PC-9 (cell line): ENCODE measurements around the gene TNFSF9.

Experiments
- EZH2 ChIP-seq: fragments of 200-600 bp; sonication (generic); IDR thresholded peaks from 2 replicates; pipeline ENCODE4 v1.8.0; 2017; ENCODE audit warnings: antibody characterized with exemption, low read depth
- TF ChIP-seq, protein P1 (sequence below): fragments of 200-600 bp; sonication (generic); conservative IDR thresholded peaks from 2 replicates; pipeline ENCODE4 v1.6.1; 2017; ENCODE audit warnings: mixed run types, antibody characterized with exemption, mild to moderate bottlenecking, moderate library complexity

GRCh38 chr19:6510618-6511017 lies 20.2 kb upstream of the TNFSF9 start:
- TF ChIP-seq, protein P1, sequence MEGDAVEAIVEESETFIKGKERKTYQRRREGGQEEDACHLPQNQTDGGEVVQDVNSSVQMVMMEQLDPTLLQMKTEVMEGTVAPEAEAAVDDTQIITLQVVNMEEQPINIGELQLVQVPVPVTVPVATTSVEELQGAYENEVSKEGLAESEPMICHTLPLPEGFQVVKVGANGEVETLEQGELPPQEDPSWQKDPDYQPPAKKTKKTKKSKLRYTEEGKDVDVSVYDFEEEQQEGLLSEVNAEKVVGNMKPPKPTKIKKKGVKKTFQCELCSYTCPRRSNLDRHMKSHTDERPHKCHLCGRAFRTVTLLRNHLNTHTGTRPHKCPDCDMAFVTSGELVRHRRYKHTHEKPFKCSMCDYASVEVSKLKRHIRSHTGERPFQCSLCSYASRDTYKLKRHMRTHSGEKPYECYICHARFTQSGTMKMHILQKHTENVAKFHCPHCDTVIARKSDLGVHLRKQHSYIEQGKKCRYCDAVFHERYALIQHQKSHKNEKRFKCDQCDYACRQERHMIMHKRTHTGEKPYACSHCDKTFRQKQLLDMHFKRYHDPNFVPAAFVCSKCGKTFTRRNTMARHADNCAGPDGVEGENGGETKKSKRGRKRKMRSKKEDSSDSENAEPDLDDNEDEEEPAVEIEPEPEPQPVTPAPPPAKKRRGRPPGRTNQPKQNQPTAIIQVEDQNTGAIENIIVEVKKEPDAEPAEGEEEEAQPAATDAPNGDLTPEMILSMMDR, result no peak
- TF ChIP-seq EZH2, result no peak
